Right ventricle myocardium inferior (tissue), 1 donor: ENCODE data around the gene UBE3B. TPM values are rescaled to one million over a fixed set of nuclear protein-coding genes. Genes with fewer than 3 reads are reported as not detected.

ENCODE experiments used
- ATAC-seq: fragments of 200-7000 bp; cut with Tn5 transposase; one replicate; pipeline ENCODE4 v1.9.1; 2020; ENCODE audit warnings: mild to moderate bottlenecking, moderate library complexity
- DNase-seq: peaks from one replicate; pipeline ENCODE4 v3.0.0; 2021; ENCODE audit errors: missing footprints
- intact Hi-C: fragments of 100-400 bp; cut with DNase I; formaldehyde crosslinking; loops from one replicate; pipeline ENCODE4 v1.11.0; 2022
- total RNA-seq: library from RNA; stranded (reverse); fragmentation: NEBNext Ultra II Directional; extraction: Animal tissue kit (Norgen Biotek cat#: 25700); gene quantifications from one replicate; pipeline ENCODE4 v1.2.1, GENCODE V29; 2021
- donor health status: DM: no; HTN: yes; CAD: no; lungs with severe emphysema.

The UBE3B gene
- total RNA-seq, 1 donor from 2014 or later: 56.1 TPM

GRCh38 chr12:109535863-109536250 lies 58.4 kb downstream of the UBE3B start:
- ATAC-seq (no peak), DNase-seq (peak; percentile 41)
- intact Hi-C loops: no loop called here

GRCh38 chr12:109537136-109537535 lies 59.7 kb downstream of the UBE3B start:
- DNase-seq: peak; percentile 22
- no peak for ATAC-seq
- intact Hi-C loops: no loop called here

- no peak for ATAC-seq
Observed at GRCh38 chr12:109538191-109538863, 60.9 kb downstream of the UBE3B start.

GRCh38 chr12:109539508-109539907 lies 62.1 kb downstream of the UBE3B start:
- DNase-seq (peak; percentile 14), ATAC-seq (no peak)
- intact Hi-C loops: no loop called here

More at GRCh38 chr12:109538191-109538863, 60.9 kb downstream of the UBE3B start:
- no peak for DNase-seq
- intact Hi-C loops: no loop called here

GRCh38 chr12:109540526-109541412 lies 63.3 kb downstream of the UBE3B start:
- DNase-seq (peak; percentile 27), ATAC-seq (no peak)
- intact Hi-C loops: no loop called here

GRCh38 chr12:109541413-109541726 lies 63.9 kb downstream of the UBE3B start:
- ATAC-seq: no peak
- intact Hi-C loops: no loop called here
- no peak for DNase-seq

GRCh38 chr12:109542014-109542413 lies 64.6 kb downstream of the UBE3B start:
- ATAC-seq (no peak), DNase-seq (no peak)
- intact Hi-C loops: no loop called here

- intact Hi-C loops: no loop called here
- DNase-seq (peak; percentile 17), ATAC-seq (no peak)
Observed at GRCh38 chr12:109542876-109543275, 65.4 kb downstream of the UBE3B start.

GRCh38 chr12:109544955-109545531 lies 67.6 kb downstream of the UBE3B start:
- intact Hi-C loops: no loop called here
- peak; percentile 76 for DNase-seq
- peak; percentile 51 for ATAC-seq

GRCh38 chr12:109545826-109546225 lies 68.4 kb downstream of the UBE3B start:
- DNase-seq (peak; percentile 47), ATAC-seq (no peak)
- intact Hi-C loops: no loop called here

- intact Hi-C loops: no loop called here
- ATAC-seq (no peak), DNase-seq (peak; percentile 63)
Observed at GRCh38 chr12:109547286-109547685, 69.9 kb downstream of the UBE3B start.

GRCh38 chr12:109548258-109548657 lies 70.8 kb downstream of the UBE3B start:
- no peak for DNase-seq
- intact Hi-C loops: no loop called here
- ATAC-seq: no peak

- intact Hi-C loops: no loop called here
- peak; percentile 45 for DNase-seq
- no peak for ATAC-seq
Observed at GRCh38 chr12:109549613-109550270, 72.3 kb downstream of the UBE3B start.

- DNase-seq: peak; percentile 68
- no peak for ATAC-seq
- intact Hi-C loops: no loop called here
Observed at GRCh38 chr12:109550281-109550680, 72.8 kb downstream of the UBE3B start.

- intact Hi-C loops: no loop called here
- ATAC-seq (no peak), DNase-seq (no peak)
Observed at GRCh38 chr12:109551108-109551507, 73.7 kb downstream of the UBE3B start.

GRCh38 chr12:109552971-109553370 lies 75.5 kb downstream of the UBE3B start:
- peak; percentile 43 for DNase-seq
- ATAC-seq: no peak
- intact Hi-C loops: no loop called here

- ATAC-seq: no peak
- intact Hi-C loops: no loop called here
- DNase-seq: peak; percentile 22
Observed at GRCh38 chr12:109553483-109553882, 76.0 kb downstream of the UBE3B start.

GRCh38 chr12:109553906-109554500 lies 76.6 kb downstream of the UBE3B start:
- ATAC-seq: no peak
- DNase-seq: peak; percentile 13
- intact Hi-C loops: no loop called here

GRCh38 chr12:109554761-109555160 lies 77.3 kb downstream of the UBE3B start:
- intact Hi-C loops: no loop called here
- ATAC-seq: no peak
- DNase-seq: no peak
